Effector CD4-positive, alpha-beta T cell (primary cell): ENCODE data around the gene FBXO31.
"Not testable (repeated sequence)": the region's sequence is repeated elsewhere in the genome, so short reads cannot be mapped to it uniquely, and the experiment has no call there.

Experiments
- DNase-seq: peaks from one replicate; pipeline ENCODE4 v3.0.0-alpha.2; 2020

The FBXO31 gene

DNA sequence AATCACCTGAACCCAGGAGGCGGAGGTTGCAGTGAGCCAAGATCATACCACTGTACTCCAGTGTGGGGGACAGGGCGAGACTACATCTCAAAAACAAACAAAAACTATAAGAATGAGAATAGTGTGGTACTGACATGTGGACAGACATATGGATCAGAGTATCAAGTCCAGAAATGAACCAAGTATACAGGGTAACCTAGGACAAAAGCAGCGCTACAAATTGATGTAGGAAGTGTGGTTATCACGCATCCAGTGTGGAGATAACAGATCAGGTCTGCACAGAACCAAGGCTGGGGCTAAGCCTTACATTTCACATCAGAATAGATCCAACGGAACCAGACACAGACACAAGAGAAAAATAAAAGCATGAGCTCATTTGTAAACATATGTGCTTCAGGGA is 43.4 kb downstream of the FBXO31 start:
- DNase-seq = no peak

DNA sequence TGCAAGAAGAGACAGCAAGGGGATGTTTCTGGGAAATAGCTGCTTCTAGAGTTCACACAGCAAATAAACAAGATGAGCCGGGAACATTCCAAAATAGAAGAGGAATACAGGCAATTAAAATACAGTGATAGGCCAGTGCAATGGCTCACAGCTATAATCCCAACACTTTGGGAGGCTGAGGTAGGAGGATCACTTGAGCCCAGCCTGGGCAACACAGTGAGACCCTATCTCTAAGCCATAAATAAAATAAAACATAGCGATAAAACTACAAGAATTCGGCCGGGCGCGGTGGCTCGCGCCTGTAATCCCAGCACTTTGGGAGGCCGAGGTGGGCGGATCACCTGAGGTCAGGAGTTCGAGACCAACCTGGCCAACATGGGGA is 43.9 kb downstream of the FBXO31 start:
- not testable (repeated sequence) for DNase-seq

DNA sequence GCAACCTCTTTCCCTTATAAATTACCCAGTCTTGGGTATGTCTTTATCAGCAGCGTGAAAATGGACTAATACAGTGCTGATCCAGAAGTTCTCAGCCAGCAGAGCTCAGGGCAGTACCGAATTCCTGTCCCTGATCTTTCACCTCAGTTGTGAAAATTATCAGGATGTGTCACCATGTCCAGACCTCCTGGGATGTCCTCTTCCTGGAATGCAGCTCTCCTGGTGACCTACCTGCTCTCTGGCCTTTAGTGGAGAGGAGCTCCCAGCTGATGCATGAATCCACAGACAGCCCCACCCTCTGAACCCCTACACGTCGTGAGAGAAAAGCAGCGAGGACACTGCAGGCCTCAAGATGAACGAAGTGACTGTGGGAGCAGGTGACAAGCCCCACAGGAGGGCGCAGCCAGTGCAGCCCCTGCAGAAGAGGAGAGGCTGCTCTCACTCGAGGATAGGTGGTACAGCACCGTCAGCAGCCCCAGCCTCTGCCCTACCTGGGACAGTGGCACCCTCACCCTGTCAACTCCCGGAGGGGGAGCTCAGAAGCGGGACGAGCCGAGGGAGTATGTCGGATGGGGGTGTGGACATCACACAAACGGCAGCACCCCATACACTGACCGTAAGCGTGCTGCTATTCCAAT is 44.4 kb downstream of the FBXO31 start:
- no peak for DNase-seq

DNA sequence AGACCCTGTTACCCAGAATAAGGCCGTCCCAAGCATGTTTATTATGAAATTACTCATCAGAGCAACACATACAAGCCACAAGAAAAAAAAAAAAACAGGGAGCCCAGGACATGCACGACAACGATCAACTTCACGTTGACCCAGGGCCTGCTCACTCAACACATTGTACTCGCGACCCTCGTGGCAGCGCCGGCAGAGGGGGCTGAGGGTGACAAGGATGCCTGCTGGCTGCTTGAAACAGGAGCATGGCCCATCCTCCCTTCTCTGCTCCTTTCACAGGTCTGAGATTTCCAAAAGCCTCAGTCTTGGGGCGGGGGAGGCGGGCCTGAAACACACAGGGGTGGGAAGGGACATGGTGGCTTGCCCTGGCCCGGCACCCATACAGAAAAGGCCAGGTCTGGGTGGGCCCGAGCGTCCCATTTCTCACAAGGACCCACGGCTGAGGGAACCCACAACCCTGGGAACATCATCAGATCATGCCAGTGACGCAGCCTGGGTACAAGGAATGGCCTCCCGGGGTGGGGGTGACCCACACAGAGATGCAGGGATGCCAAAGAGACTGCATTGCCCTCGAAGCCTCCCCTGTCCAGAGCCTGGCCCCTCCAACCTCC is 45.3 kb downstream of the FBXO31 start:
- no peak for DNase-seq

DNA sequence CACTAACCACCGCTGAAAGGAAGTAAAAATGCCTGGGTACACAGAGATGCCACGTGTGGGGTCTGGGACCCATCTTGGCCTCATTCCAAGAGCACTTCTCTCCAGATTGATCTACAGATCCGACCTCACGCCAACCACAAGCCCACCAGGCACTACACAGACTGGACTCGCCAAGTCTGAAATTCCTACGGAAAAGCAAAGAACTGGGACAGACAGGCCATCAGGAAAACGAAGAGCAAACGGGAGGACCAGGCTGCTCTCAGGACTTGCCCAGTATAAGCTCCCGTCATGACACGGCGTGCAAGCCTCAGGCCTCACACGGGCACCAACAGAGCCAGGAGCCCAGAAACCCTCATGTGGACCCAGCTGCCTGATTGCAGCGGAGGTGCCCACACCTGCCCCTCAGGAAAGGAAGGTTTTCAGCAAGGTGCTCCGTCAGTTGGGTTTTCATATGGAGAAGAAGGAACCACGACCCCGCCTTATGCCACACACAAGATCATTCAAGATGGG is 46.3 kb downstream of the FBXO31 start:
- no peak for DNase-seq

DNA sequence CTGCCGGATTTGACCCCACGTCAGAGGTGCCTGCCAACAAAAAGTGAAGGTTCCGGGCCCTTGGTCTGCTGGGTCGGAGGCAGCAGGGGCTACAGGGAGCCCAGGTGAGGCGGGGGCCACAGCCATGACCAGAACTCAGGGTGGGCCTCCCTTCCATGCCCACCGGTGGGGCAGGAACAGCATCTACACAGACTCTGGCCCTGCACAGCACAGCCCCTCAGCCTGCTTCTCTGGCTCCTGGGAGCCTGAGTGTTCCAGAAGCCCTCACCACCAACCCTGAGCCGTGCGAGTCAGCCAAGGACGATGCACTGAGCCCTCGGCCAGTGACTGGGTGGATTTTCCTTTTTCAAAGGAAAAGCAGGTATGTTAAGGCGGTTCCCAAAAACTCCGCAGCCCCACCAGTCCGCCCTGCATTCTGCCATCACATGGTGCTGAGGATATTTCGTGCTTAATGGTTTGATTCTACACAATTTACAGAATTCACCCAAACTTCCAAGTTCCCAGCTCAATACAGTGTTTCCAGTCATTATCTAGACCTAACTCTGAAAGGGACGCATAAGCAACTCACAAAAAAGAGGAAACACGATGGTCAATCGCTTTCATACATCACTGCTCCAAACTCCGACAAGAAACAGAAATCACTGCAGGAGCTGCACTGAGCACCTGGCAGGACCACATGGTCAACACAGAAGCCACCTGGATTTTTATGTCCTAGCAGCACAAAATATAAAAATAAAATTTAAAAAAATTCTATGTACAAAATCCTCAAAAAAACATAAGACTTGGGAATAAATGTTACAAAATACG is 46.9 kb downstream of the FBXO31 start:
- no peak for DNase-seq

DNA sequence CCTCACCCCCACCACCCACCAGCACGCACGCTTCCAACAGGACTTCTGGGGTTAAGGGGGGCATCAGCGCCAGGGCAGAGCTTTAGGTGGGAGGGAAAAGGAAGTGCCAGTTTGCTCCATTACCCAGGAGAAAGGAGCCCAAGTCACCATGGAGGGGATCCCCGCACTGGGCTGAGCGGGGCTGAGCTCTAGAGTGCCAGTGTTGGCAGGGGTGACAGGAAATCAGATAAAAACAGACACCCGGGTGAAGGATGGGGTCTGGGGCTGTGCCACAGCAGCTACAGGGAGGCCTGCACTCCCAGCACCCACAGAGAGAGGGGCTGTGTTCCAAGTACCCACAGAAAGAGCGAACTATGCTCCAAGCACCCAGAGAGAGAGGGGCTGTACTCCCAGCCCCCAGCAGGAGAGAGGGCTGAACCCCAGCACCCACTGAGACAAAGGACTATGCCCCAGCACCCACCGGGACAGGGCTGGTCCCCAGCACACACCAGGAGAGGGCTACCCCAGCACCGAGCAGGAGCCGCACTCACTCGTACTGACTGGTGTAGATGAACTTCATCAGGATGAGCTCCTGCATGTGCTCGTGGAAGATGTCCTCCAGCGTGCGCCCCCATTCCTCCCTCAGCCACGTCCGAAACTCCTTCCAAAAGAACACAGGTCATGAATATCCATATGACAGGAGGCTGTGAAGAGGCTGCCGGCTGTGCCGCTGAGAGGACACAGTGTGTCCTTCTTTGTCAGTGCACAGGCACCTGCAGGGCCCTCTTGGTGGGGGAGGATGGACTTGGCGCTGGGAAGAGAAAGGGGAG is 47.7 kb downstream of the FBXO31 start:
- no peak for DNase-seq

DNA sequence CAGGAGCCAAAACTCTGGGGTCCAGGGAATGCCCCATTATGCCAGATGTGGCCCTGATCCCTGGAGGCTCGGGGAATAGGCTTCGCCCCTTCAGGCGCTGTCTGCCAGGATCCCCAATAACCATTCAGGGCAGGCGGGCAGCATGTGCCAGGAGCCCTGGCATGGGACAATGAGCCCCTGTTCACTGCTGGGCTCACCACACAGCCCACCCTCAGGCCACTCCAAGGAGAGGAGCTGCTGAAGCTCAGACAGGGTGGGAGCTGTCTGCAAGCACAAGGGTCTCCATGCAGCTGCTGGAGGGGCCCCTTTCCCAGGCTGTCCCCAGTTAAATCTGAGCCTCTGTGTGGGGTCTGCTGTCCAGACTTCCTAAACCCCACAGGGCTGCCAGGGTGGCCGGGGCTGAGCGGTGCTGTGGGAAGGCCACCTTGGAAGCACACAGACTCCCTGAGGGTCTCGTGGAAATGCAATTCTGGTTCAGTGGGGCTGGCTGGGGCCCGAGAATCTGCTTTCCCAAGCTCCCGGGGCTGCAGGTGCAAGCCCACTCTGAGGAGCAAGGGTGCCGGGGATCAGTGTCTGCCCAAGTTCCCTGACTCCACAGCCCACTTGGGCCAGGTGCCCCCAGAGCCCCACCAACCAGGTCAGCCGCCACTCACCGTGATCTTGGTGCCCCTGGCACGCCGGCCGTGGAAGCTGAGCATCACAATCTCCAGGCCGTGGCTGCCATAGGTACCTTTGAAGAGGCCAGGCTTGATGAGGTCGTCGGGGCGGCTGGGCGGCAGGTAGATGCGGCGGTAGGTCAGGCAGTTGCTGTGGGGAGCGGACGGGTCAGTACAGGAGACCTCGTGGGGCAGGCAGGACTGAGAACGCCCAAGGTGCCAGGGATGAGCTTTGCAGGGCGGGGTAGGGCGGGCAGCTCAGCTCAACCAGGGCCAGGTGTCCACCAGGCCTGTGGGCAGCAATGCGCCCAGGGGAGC is 48.6 kb downstream of the FBXO31 start:
- DNase-seq = no peak

DNA sequence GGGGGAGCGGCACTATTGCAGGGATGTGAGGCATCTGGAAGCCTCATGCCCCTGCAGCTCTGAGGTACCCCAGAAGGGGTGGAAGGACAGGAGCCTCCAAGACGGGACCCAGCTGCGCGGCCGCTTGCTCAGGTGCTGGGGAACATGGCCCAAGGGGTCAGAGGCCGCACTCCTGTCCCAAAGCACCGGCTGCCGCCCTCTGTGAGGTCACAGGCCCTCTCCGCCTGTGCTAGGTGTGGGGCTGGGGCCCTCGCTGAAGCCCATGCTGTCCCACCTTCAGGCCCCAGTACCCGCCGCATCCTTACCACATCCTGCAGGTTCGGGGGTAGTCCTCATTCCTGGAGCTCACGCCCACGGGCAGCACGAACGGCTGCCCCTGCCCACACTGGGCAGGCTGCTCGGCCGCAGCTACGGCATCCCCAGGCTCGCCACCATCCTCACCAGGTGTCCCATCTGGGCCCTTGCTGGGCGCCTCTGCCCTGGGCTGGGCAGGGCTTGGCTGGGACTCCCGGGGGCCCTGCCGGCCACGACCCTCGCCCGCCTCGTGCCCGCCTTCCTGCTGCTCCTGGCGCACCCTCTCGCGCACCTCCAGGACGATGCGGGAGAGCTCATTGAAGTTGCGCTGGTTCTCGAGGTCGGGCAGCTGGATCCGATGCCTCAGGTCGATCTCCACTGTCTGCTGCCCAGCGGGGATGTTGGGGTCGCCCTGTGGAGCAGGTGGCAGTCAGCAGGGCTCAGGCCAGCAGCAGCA is 49.8 kb downstream of the FBXO31 start:
- no peak for DNase-seq

DNA sequence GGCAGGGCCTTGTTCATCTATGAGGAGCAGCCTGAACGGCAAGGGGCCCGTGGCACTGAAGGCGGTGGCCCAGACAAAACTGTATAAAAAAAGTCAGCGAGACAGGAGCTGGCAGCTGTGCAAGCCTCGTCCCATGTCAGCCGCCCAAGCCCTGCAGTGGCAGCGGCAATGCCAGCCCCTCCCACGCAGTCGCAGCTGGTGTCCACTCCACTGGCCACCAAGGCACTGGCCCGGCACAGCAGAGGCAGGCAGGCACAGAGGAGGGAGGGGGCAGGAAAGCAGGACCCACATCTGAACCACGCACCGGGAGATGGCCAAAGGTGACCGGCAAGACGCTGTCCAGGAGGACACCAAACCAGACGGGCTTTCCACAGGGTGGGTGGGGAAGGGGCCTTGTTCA is 50.5 kb downstream of the FBXO31 start:
- no peak for DNase-seq

DNA sequence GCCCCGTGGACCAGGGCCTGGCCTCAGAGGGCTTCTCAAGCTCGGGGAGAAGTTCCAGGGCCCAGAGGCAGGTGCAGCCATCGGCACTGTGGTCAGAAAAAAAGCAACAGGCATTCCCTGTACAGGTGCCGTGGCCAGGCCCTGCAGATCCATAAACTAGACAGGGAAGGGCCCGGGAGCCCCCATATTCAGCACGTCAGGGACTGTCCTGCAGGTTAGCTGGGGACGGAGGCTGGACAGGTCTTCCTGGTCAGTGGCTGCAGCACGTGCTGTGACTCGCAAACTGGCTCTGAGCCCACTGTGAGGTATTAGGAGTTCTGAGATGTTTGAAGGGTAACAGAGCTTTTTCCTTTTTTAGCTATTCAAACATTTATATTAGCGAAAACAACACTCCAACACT is 51.4 kb downstream of the FBXO31 start:
- DNase-seq = no peak

DNA sequence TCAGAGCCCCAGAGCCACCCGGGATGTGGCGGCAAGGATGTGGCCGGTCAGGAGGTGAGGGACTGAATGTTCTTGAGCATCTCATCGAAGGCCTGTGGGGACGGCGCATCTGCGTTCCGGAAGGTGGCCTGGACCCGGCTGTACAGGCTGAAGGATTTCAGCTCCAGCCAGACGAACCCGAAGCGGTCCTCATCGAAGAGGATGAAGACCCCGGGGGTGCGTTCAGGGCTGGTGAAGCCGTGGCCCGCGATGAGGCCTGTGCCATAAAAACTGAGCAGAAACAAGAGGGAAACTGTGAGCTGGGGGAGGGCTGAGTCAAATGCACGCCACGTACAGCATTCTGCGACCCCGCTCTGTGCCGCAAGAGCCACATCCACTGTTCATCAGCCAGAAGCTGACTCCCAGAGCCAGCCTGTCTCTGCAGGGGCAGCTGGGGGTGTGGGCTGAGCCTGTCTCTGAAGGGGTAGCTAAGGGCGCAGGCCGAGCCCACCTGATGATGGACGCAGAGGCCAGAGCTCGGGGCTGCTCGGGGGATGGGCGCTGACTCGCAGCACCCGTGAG is 52.3 kb downstream of the FBXO31 start:
- DNase-seq = no peak

DNA sequence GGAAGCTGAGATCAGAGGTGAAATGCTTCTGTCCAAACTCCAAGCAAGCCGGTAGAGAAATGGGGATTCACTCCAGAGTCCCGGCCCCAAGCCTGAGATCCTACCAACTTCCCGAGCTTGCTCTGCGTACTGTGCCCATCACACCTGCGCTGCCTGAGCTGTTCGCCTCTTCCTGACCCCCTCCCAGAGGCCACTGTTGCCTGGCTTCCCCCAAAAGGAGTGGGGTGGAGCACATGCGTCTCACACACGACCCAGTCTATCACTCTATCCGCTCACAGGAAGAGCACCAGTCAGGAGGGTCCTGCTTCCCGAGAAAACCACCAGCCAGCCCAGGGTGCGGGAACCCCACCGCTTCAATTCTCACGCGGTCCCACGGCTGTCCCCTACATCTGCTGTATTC is 52.9 kb downstream of the FBXO31 start:
- no peak for DNase-seq

DNA sequence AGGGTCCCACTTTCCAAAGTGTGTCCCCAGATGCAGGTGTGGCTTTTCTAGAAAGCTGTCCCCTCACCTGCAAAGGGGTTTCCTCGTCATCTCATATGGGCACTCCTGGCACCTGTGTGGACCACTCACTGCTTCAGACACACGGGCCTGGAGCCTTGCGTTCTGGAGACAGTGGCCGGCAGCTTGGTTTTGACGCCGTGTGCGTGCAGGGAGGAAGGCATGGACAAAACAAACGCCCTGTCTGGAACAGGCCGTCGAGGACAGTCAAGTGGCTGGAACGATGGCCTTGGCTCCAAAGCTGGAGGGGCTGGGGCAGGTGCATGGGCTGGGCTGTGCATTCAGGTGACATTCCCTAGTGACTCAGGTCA is 53.3 kb downstream of the FBXO31 start:
- DNase-seq = no peak

DNA sequence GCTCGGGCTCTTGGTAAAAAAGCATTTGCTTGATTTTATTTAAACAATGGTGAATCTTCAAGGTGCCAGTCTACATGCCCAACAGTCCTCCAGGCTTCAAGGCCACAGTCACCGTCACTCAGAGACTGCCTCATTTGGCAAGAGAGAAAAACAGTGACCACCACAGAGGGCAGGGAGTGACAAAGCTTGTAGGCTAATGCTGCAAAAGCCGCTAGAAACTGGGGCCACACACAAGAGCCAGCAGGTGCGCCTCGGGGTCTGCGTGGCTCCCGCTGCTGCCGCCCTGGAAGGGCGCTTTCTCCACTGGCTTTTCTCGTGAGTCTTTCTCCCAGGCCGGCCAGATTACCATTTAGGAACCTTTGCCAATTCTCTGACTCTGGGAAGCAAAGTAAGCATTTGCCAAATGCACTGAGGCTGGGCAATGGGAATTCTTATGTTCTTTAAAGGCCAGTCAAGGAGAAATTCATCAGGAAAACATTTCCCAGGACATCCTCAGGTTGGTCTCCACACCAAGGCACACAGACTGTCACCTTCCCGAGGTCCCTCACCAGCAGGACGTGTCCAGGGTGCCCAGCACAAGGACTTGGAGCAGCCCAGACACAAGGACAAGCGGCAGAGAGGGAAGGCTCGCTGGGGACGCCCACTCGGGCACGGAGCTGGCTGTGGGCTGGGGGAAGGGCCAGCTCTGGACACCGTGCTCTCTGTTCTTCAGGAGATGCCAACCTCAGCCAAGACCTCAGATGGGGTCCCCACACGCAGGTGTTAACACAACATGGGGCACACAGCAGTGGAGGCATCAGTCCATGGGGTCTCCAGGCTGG is 53.9 kb downstream of the FBXO31 start:
- DNase-seq = no peak

DNA sequence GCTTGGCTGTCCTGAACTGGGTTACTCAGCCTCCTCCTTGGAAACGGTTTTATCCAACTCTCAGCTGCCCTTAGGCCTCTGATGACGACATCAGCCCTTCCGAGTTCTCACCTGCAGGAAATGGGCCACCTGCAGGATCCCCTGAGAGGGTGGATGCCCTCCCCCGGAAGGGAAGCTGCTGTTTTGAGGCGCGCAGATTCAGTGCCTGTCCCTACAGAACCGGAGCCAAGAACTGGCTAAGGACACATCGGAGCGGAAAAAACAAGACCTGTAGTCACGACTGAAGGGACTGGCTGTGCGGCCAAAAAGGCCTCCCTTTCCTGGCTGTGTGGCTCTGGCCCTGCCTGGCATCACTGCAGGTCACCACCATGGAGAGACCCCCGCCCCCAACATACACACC is 54.7 kb downstream of the FBXO31 start:
- DNase-seq = no peak

DNA sequence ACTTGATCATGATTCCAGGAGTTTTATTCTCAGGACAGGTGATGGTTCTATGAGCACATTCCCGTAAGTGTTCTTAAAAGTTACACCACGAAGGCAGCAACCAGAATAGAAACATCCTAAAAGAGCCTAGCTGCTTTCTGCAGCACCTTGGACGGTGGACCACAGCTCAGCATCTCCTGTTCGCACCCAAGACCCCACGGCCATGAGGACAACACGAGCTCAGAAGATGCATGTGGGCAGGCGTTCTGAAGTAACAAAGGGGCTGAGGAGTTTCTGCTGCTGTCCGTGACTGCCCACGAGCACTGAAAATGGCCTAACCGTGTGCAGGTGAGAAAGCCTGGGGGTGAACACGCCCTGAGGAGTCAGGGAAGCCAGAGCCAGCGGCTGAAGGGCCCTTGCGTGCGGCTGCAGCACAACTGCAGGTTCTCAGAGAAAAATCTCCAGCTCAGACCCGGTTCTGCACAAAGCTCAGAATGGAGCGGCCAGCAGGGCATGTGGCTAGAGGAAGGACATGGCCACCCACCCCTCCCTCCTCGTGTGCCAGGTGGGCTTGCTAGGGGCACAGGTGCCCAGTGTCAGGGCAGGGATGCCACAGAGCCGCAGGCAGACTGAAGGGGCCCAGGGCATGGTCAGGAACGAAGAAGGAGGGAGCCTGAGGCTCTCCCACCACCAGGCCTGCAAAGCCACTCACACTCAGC is 55.6 kb downstream of the FBXO31 start:
- no peak for DNase-seq

DNA sequence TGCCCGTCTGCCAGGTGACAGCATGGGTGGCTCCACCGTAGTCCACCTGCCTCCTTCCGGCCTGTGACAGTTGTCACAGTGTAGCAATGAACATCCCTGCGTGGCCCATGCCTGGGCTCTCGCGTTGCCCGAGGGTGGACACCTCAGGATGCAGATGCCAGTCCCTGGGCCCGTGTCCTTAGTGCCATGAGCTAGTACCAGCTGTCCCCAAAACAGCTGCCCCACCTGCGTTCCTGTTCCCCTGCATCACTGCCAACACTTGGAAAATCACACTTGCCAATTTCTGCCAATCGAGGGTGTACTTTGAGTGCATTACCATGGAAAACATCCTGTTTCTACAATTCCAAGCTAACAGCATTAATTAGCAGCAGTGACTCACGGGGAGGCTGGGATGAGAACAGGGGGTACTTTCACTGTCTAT is 57.4 kb downstream of the FBXO31 start:
- DNase-seq = no peak

DNA sequence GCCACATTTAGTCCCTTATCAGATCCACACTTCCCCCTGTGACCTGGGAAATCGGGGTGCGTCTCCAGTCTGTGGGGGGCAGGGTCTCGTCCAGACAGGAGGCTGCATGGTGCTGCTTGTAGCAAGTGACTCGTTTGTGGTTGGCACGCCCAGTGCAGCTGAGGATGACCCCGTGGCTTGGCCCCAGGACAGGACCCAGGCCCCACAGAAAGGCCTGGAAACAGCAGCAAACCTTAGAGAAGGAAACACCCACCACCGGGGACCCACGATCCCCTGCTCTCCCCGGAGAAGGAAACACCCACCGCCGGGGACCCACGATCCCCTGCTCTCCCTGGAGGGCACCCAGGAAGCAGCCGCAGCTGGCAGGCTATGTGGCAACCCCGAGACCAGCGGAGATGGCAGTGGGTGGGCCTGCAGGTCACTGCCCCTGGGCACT is 58.1 kb downstream of the FBXO31 start:
- DNase-seq = no peak
